Measurements from ENCODE around the gene FNIP1. TPM values are rescaled to one million over a fixed set of nuclear protein-coding genes. Genes with fewer than 3 reads are reported as not detected.

FNIP1 gene
- total and polyA plus RNA-seq, 2 donors = 7.5 to 15.9 TPM

DNA sequence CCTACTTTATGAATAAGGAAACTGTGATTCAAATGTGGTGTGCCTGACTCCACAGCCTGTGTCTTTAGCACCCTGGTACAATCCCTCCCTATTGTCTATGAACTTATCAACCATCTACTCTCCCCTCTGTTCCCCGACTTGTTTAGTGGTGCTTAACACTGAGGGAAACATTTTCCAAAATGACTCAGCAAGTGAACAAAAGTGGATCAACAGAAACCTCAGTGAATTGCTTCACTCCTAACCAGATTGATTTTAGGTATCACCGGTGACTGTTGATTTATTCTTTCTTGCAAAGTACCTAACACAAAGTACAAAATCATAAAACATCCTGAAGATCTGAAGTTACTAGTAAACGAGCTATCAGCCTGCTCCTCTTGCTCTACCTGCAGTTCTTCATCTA lies 119.7 kb downstream of the FNIP1 start:
- H3K36me3 ChIP-seq (ENCODE audit: control insufficient read depth in 2 of 2, insufficient read depth in 2 of 2, low read length in 1 of 2) = peaks cover 17 to 27% of the 10 kb centered on the region in 2 donors
- 97% methylated on average over 3 of the region's 3 CpGs for WGBS
- H3K4me1 ChIP-seq (ENCODE audit: control insufficient read depth in 2 of 2, insufficient read depth in 2 of 2, low read length in 2 of 2) = no peaks in the 10 kb centered on the region
- DNase-seq (ENCODE audit: low read depth in 6 of 9, low spot score in 9 of 9) = no peak
- H3K27me3 ChIP-seq (ENCODE audit: control insufficient read depth in 2 of 2, insufficient read depth in 1 of 2, low read length in 1 of 2) = no peaks in the 10 kb centered on the region
- no peak overlapping the region for H3K27ac ChIP-seq (ENCODE audit: low read depth in 1 of 2, low read length in 1 of 2)
- no peak overlapping the region for H3K4me3 ChIP-seq (ENCODE audit: low read length in 2 of 2)
- no peaks in the 10 kb centered on the region for H3K9me3 ChIP-seq (ENCODE audit: control insufficient read depth in 2 of 2, insufficient read depth in 1 of 2, low read length in 1 of 2)

DNA sequence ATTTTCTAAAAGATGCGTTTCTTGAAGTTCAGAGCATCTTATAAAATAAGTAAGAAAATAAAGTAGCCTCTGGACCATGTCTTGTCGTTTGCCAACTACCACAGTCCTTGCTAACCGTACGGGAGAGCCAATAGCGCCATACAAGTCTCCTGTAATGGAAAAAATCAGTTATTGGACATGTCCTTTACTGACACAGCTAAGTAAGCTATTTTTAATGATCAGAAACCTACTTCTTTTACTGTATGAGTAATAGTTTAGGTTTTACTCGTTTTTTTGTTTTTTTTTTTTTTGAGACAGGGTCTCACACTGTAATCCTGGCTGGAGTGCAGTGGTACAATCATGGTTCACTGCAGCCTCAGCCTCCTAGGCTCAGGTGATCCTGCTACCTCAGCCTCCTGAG lies 124.0 kb downstream of the FNIP1 start:
- Histone ChIP-seq H3K4me1 (ENCODE audit: control insufficient read depth in 2 of 2, insufficient read depth in 2 of 2, low read length in 2 of 2) (no peaks in the 10 kb centered on the region), H3K36me3 (ENCODE audit: control insufficient read depth in 2 of 2, insufficient read depth in 2 of 2, low read length in 1 of 2) (peaks cover 18 to 34% of the 10 kb centered on the region in 2 donors), H3K9me3 (ENCODE audit: control insufficient read depth in 2 of 2, insufficient read depth in 1 of 2, low read length in 1 of 2) (no peaks in the 10 kb centered on the region), H3K27me3 (ENCODE audit: control insufficient read depth in 2 of 2, insufficient read depth in 1 of 2, low read length in 1 of 2) (no peaks in the 10 kb centered on the region), H3K4me3 (ENCODE audit: low read length in 2 of 2) (no peak overlapping the region), H3K27ac (ENCODE audit: low read depth in 1 of 2, low read length in 1 of 2) (peak overlapping the region in 1 of 2 donors; percentile 15)
- 96% methylated on average over 6 of the region's 6 CpGs for WGBS
- DNase-seq (ENCODE audit: low read depth in 6 of 9, low spot score in 9 of 9) = no peak

GRCh38 chr5:131671994-131672655 lies 124.7 kb downstream of the FNIP1 start:
- DNase-seq (ENCODE audit: low read depth in 6 of 9, low spot score in 9 of 9) = no peak
- H3K27ac ChIP-seq (ENCODE audit: low read depth in 1 of 2, low read length in 1 of 2) = peak overlapping the region in 1 of 2 donors; percentile 46
- peaks cover 18 to 28% of the 10 kb centered on the region in 2 donors for H3K36me3 ChIP-seq (ENCODE audit: control insufficient read depth in 2 of 2, insufficient read depth in 2 of 2, low read length in 1 of 2)

DNA sequence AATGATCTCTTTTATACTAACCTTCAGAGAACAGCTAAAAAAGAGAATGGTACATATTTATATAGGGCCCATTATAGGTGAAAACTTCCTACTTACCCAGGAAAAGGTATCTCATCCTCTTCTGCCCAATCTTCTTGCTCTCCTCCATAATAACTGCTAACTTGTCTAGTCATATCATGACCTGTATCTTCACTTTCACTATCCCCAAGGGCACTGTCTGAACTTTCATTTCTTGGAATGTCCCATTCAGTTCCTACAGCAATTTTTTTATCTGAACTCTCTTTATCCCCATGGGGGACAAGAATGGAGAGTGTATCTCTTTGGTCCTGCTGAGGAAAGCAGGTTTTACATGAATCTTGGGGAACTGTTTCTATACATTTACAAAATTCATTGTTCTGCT lies 125.4 kb downstream of the FNIP1 start:
- Histone ChIP-seq H3K4me1 (ENCODE audit: control insufficient read depth in 2 of 2, insufficient read depth in 2 of 2, low read length in 2 of 2) (no peaks in the 10 kb centered on the region), H3K27me3 (ENCODE audit: control insufficient read depth in 2 of 2, insufficient read depth in 1 of 2, low read length in 1 of 2) (no peaks in the 10 kb centered on the region), H3K36me3 (ENCODE audit: control insufficient read depth in 2 of 2, insufficient read depth in 2 of 2, low read length in 1 of 2) (peaks cover 13 to 21% of the 10 kb centered on the region in 2 donors), H3K4me3 (ENCODE audit: low read length in 2 of 2) (no peak overlapping the region), H3K27ac (ENCODE audit: low read depth in 1 of 2, low read length in 1 of 2) (no peak overlapping the region), H3K9me3 (ENCODE audit: control insufficient read depth in 2 of 2, insufficient read depth in 1 of 2, low read length in 1 of 2) (no peaks in the 10 kb centered on the region)
- DNase-seq (ENCODE audit: low read depth in 6 of 9, low spot score in 9 of 9) = no peak

More at GRCh38 chr5:131671994-131672655, 124.7 kb downstream of the FNIP1 start:
- Histone ChIP-seq H3K27me3 (ENCODE audit: control insufficient read depth in 2 of 2, insufficient read depth in 1 of 2, low read length in 1 of 2) (no peaks in the 10 kb centered on the region), H3K4me1 (ENCODE audit: control insufficient read depth in 2 of 2, insufficient read depth in 2 of 2, low read length in 2 of 2) (no peaks in the 10 kb centered on the region), H3K9me3 (ENCODE audit: control insufficient read depth in 2 of 2, insufficient read depth in 1 of 2, low read length in 1 of 2) (no peaks in the 10 kb centered on the region), H3K4me3 (ENCODE audit: low read length in 2 of 2) (no peak overlapping the region)
- WGBS = 96% methylated on average over 2 of the region's 2 CpGs

GRCh38 chr5:131664929-131665328 lies 131.9 kb downstream of the FNIP1 start:
- Histone ChIP-seq H3K4me3 (ENCODE audit: low read length in 2 of 2) (no peak overlapping the region), H3K27me3 (ENCODE audit: control insufficient read depth in 2 of 2, insufficient read depth in 1 of 2, low read length in 1 of 2) (no peaks in the 10 kb centered on the region), H3K27ac (ENCODE audit: low read depth in 1 of 2, low read length in 1 of 2) (no peak overlapping the region), H3K4me1 (ENCODE audit: control insufficient read depth in 2 of 2, insufficient read depth in 2 of 2, low read length in 2 of 2) (no peaks in the 10 kb centered on the region), H3K9me3 (ENCODE audit: control insufficient read depth in 2 of 2, insufficient read depth in 1 of 2, low read length in 1 of 2) (peaks cover 2 to 11% of the 10 kb centered on the region in 2 donors), H3K36me3 (ENCODE audit: control insufficient read depth in 2 of 2, insufficient read depth in 2 of 2, low read length in 1 of 2) (peaks cover 15 to 30% of the 10 kb centered on the region in 2 donors)
- WGBS = 100% methylated on average over 1 of the region's 1 CpG
- DNase-seq (ENCODE audit: low read depth in 6 of 9, low spot score in 9 of 9) = no peak

- Histone ChIP-seq H3K9me3 (ENCODE audit: control insufficient read depth in 2 of 2, insufficient read depth in 1 of 2, low read length in 1 of 2) (peaks cover 2 to 21% of the 10 kb centered on the region in 2 donors), H3K27ac (ENCODE audit: low read depth in 1 of 2, low read length in 1 of 2) (no peak overlapping the region), H3K4me3 (ENCODE audit: low read length in 2 of 2) (no peak overlapping the region), H3K36me3 (ENCODE audit: control insufficient read depth in 2 of 2, insufficient read depth in 2 of 2, low read length in 1 of 2) (peaks cover 26 to 41% of the 10 kb centered on the region in 2 donors), H3K27me3 (ENCODE audit: control insufficient read depth in 2 of 2, insufficient read depth in 1 of 2, low read length in 1 of 2) (no peaks in the 10 kb centered on the region), H3K4me1 (ENCODE audit: control insufficient read depth in 2 of 2, insufficient read depth in 2 of 2, low read length in 2 of 2) (no peaks in the 10 kb centered on the region)
- DNase-seq (ENCODE audit: low read depth in 6 of 9, low spot score in 9 of 9) = no peak
- 94% methylated on average over 1 of the region's 1 CpG for whole genome bisulfite sequencing
These were observed 134.9 kb downstream of the FNIP1 start for GRCh38 chr5:131661933-131662332.

DNA sequence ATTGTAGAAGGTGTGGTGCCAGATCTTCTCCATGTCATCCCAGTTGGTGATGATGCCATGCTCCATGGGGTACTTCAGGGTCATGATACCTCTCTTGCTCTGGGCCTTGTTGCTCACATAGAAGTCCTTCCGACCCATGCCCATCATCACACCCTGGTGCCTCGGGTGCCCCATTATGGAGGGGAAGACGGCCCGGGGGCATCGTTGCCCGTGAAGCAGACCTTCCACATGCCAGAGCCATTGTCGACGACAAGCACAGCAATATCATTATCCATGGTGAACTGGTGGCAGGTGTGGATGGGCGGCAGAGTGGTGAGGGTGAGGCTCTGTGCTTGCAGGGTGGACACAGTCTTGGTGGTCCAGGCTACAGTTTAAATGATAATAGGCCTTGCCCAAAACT lies 137.0 kb downstream of the FNIP1 start:
- Histone ChIP-seq H3K36me3 (ENCODE audit: control insufficient read depth in 2 of 2, insufficient read depth in 2 of 2, low read length in 1 of 2) (peaks cover 26 to 41% of the 10 kb centered on the region in 2 donors), H3K4me1 (ENCODE audit: control insufficient read depth in 2 of 2, insufficient read depth in 2 of 2, low read length in 2 of 2) (no peaks in the 10 kb centered on the region), H3K27me3 (ENCODE audit: control insufficient read depth in 2 of 2, insufficient read depth in 1 of 2, low read length in 1 of 2) (no peaks in the 10 kb centered on the region), H3K4me3 (ENCODE audit: low read length in 2 of 2) (no peak overlapping the region), H3K9me3 (ENCODE audit: control insufficient read depth in 2 of 2, insufficient read depth in 1 of 2, low read length in 1 of 2) (peaks cover 2 to 21% of the 10 kb centered on the region in 2 donors), H3K27ac (ENCODE audit: low read depth in 1 of 2, low read length in 1 of 2) (no peak overlapping the region)
- DNase-seq (ENCODE audit: low read depth in 6 of 9, low spot score in 9 of 9) = no peak
- 98% methylated on average over 9 of the region's 9 CpGs for WGBS

- Histone ChIP-seq H3K9me3 (ENCODE audit: control insufficient read depth in 2 of 2, insufficient read depth in 1 of 2, low read length in 1 of 2) (peaks cover 2 to 21% of the 10 kb centered on the region in 2 donors), H3K4me3 (ENCODE audit: low read length in 2 of 2) (no peak overlapping the region), H3K27ac (ENCODE audit: low read depth in 1 of 2, low read length in 1 of 2) (no peak overlapping the region), H3K27me3 (ENCODE audit: control insufficient read depth in 2 of 2, insufficient read depth in 1 of 2, low read length in 1 of 2) (no peaks in the 10 kb centered on the region), H3K4me1 (ENCODE audit: control insufficient read depth in 2 of 2, insufficient read depth in 2 of 2, low read length in 2 of 2) (no peaks in the 10 kb centered on the region), H3K36me3 (ENCODE audit: control insufficient read depth in 2 of 2, insufficient read depth in 2 of 2, low read length in 1 of 2) (peaks cover 26 to 42% of the 10 kb centered on the region in 2 donors)
- DNase-seq (ENCODE audit: low read depth in 6 of 9, low spot score in 9 of 9) = no peak
- 99% methylated on average over 13 of the region's 13 CpGs for WGBS
These were observed 137.5 kb downstream of the FNIP1 start for GRCh38 chr5:131659290-131659689.

DNA sequence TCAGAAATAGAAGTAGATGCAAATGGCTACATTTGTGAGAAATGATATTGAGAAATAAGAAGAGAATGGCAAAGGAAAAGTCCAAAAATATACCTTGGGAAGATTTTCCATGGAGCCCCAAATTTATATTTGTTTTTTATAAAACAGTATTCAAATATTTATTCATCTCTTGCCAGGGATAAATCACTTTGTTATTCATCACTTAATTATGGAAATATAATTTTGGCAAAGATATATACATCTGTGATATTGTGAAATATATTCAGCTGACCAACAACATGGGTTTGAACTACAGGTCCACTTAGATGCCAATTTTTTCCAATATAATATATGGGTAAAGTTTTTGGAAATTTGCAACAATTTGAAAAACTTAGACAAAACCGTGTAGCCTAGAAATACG lies 142.0 kb downstream of the FNIP1 start:
- WGBS = 98% methylated on average over 2 of the region's 2 CpGs
- Histone ChIP-seq H3K36me3 (ENCODE audit: control insufficient read depth in 2 of 2, insufficient read depth in 2 of 2, low read length in 1 of 2) (peaks cover 19 to 35% of the 10 kb centered on the region in 2 donors), H3K27ac (ENCODE audit: low read depth in 1 of 2, low read length in 1 of 2) (no peak overlapping the region), H3K9me3 (ENCODE audit: control insufficient read depth in 2 of 2, insufficient read depth in 1 of 2, low read length in 1 of 2) (peaks cover 0 to 9% of the 10 kb centered on the region in 2 donors), H3K27me3 (ENCODE audit: control insufficient read depth in 2 of 2, insufficient read depth in 1 of 2, low read length in 1 of 2) (no peaks in the 10 kb centered on the region), H3K4me1 (ENCODE audit: control insufficient read depth in 2 of 2, insufficient read depth in 2 of 2, low read length in 2 of 2) (no peaks in the 10 kb centered on the region), H3K4me3 (ENCODE audit: low read length in 2 of 2) (no peak overlapping the region)
- no peak for DNase-seq (ENCODE audit: low read depth in 6 of 9, low spot score in 9 of 9)

All from thymus (tissue), 11 donors.